Measurements from ENCODE around the gene SPAG9.

DNA sequence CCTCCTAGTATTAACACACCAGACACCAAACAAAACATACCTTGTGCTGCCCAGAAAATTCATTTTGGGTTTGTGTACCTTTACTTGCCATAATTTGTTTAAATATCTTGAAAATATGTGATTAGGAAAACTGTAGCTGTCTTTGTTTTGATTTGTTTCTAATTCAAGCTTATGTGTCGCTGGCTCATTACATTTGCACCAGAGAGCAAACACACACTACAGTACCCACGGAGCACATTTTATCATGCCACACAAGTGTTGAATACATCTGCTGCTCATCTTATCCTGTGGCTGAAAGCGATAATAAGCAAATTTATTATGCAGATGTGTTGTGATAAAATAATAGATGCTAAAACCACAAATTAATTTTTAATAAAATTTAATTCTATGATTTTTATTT, 63.1 kb downstream of the SPAG9 start:
- TF ChIP-seq, protein P1, sequence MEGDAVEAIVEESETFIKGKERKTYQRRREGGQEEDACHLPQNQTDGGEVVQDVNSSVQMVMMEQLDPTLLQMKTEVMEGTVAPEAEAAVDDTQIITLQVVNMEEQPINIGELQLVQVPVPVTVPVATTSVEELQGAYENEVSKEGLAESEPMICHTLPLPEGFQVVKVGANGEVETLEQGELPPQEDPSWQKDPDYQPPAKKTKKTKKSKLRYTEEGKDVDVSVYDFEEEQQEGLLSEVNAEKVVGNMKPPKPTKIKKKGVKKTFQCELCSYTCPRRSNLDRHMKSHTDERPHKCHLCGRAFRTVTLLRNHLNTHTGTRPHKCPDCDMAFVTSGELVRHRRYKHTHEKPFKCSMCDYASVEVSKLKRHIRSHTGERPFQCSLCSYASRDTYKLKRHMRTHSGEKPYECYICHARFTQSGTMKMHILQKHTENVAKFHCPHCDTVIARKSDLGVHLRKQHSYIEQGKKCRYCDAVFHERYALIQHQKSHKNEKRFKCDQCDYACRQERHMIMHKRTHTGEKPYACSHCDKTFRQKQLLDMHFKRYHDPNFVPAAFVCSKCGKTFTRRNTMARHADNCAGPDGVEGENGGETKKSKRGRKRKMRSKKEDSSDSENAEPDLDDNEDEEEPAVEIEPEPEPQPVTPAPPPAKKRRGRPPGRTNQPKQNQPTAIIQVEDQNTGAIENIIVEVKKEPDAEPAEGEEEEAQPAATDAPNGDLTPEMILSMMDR (IDR thresholded peaks at IDR 0.05) = no peak
- TF ChIP-seq EP300 (IDR thresholded peaks at IDR 0.05) = no peak
